ENCODE results near the gene RABGAP1L. TPM values are rescaled to one million over a fixed set of nuclear protein-coding genes. Genes with fewer than 3 reads are reported as not detected.

The RABGAP1L gene
- total RNA-seq, 1 donor = 29.8 TPM

- DNase-seq (ENCODE audit: low read depth) = no peak
- no peak overlapping the region for H3K4me3 ChIP-seq (ENCODE audit: low read depth, low read length)
- TF ChIP-seq CTCF (IDR thresholded peaks at IDR 0.05; ENCODE audit: insufficient read depth, low read depth, low read length) = no peak
These were observed 286.0 kb downstream of the RABGAP1L start for GRCh38 chr1:174445351-174445750.

- no peak overlapping the region for H3K4me3 ChIP-seq (ENCODE audit: low read depth, low read length)
- no peak for TF ChIP-seq CTCF (IDR thresholded peaks at IDR 0.05; ENCODE audit: insufficient read depth, low read depth, low read length)
- DNase-seq (ENCODE audit: low read depth) = no peak
These were observed 286.5 kb downstream of the RABGAP1L start for GRCh38 chr1:174445817-174446216.

DNA sequence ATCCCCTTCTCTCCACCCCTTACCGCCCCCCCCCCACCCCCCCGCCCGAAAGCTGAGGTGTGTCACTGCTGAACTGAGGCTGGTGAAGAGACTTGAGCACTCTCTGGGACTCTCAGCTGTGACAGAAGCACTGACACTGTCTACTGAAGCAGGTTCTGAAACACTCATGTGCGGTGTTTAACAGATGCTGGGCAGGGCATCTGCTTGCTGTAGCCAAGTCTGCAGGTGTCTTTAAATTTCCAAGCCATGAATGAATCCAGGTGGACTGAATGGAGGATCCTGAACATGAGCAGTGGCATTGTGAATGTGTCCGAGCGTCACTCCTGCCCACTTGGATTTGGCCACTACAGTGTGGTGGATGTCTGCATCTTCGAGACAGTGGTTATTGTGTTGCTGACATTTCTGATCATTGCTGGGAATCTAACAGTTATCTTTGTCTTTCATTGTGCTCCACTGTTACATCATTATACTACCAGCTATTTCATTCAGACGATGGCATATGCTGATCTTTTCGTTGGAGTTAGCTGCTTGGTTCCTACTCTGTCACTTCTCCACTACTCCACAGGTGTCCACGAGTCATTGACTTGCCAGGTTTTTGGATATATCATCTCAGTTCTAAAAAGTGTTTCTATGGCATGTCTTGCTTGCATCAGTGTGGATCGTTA, 288.7 kb downstream of the RABGAP1L start, which contains the start of gene GPR52:
Gene GPR52, plus strand, starts transcription at position 99 of the 665 bp plus-strand sequence. Its CDS starts 148 bp downstream, at position 247.
- TF ChIP-seq CTCF (IDR thresholded peaks at IDR 0.05; ENCODE audit: insufficient read depth, low read depth, low read length) = no peak
- no peak within 1 kb of the TSS for H3K4me3 ChIP-seq (ENCODE audit: low read depth, low read length)
- DNase-seq (ENCODE audit: low read depth) = no peak

- no peak overlapping the region for H3K4me3 ChIP-seq (ENCODE audit: low read depth, low read length)
- TF ChIP-seq CTCF (IDR thresholded peaks at IDR 0.05; ENCODE audit: insufficient read depth, low read depth, low read length) = no peak
- no peak for DNase-seq (ENCODE audit: low read depth)
These were observed 289.2 kb downstream of the RABGAP1L start for GRCh38 chr1:174448531-174448883.

GRCh38 chr1:174448974-174449373, 289.7 kb downstream of the RABGAP1L start:
- no peak overlapping the region for H3K4me3 ChIP-seq (ENCODE audit: low read depth, low read length)
- no peak for TF ChIP-seq CTCF (IDR thresholded peaks at IDR 0.05; ENCODE audit: insufficient read depth, low read depth, low read length)
- no peak for DNase-seq (ENCODE audit: low read depth)

DNA sequence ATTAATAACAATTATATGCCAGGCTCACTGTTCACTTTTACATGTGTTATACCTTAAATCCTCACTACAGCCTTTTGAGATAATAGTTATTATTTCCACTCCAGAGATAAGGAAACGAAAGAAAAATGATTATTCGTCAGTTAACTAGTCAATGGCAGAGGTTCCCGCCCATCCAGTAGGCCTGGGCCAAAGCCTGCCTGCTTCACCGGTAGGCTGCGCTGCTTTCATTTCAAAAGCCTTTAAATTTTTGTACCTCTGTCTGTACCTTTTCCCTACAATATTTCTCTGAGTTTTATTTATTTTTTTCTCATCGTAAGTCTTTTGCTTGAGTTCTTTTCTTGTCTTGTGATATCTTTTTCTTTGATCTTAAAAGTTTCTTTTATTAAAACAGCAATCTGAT, 292.1 kb downstream of the RABGAP1L start:
- no peak for DNase-seq (ENCODE audit: low read depth)
- no peak for TF ChIP-seq CTCF (IDR thresholded peaks at IDR 0.05; ENCODE audit: insufficient read depth, low read depth, low read length)
- H3K4me3 ChIP-seq (ENCODE audit: low read depth, low read length) = no peak overlapping the region

DNA sequence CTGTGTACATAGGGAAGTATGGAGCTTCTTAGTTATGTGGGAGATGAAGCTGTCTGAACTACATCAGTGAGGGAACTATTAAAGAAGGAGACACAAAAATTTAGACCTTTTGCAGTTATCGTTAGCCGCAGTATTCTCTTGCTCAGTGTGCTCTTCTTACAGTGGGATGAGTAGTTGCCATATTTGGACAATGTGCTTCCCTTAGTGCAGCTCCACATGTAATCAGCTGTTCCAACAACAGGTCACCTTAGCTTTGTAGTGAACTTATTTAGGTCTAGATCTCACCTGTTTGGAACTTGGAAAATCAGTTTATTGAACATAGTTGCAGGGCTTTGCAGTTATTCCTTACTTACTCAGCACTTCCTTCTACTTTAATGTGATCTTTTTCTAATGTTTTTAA, 306.5 kb downstream of the RABGAP1L start:
- no peak for TF ChIP-seq CTCF (IDR thresholded peaks at IDR 0.05; ENCODE audit: insufficient read depth, low read depth, low read length)
- no peak overlapping the region for H3K4me3 ChIP-seq (ENCODE audit: low read depth, low read length)
- DNase-seq (ENCODE audit: low read depth) = no peak
